HEK293 (cell line): ENCODE results near the gene ATP5F1D.

Experiments used
- REPIN1 ChIP-seq: fragments of 450-650 bp; formaldehyde crosslinking; IDR thresholded peaks from 2 replicates; pipeline ENCODE4 v1.5.1; 2017; ENCODE audit warnings: missing biosample characterization, missing genetic modification characterization, low read depth
- SETDB1 ChIP-seq: IDR thresholded peaks from one replicate; pipeline ENCODE4 v1.6.1; 2017; ENCODE audit warnings: mild to moderate bottlenecking, low read length, moderate library complexity, mixed read lengths; ENCODE audit not compliant: insufficient read length
- YY1 ChIP-seq: fragments of 450-650 bp; formaldehyde crosslinking; IDR thresholded peaks from 2 replicates; pipeline ENCODE4 v1.5.1; 2018; ENCODE audit warnings: missing biosample characterization, missing genetic modification characterization
- ZNF146 ChIP-seq: fragments of 450-650 bp; formaldehyde crosslinking; IDR thresholded peaks from 2 replicates; pipeline ENCODE4 v1.5.1; 2016; ENCODE audit warnings: missing biosample characterization, missing genetic modification characterization
- ZNF350 ChIP-seq: fragments of 450-650 bp; formaldehyde crosslinking; IDR thresholded peaks from 2 replicates; pipeline ENCODE4 v1.5.0; 2017; ENCODE audit warnings: missing biosample characterization, mild to moderate bottlenecking, missing genetic modification characterization
- ZNF677 ChIP-seq: fragments of 450-650 bp; IDR thresholded peaks from 2 replicates; pipeline ENCODE4 v1.5.0; 2018; ENCODE audit warnings: missing biosample characterization, mild to moderate bottlenecking, missing genetic modification characterization, moderate library complexity
- TF ChIP-seq, protein P1 (sequence below): sonication (generic); formaldehyde crosslinking; IDR thresholded peaks from 2 replicates; pipeline ENCODE4 v1.8.1; 2022; ENCODE audit warnings: mild to moderate bottlenecking, moderate library complexity, missing genetic modification reagents
- TF ChIP-seq, protein P2 (sequence below): fragments of 450-650 bp; formaldehyde crosslinking; IDR thresholded peaks from 2 replicates; pipeline ENCODE4 v1.5.1; 2016; ENCODE audit warnings: missing biosample characterization, missing genetic modification characterization
- TF ChIP-seq, protein P3 (sequence below): fragments of 450-650 bp; formaldehyde crosslinking; IDR thresholded peaks from 2 replicates; pipeline ENCODE4 v1.5.1; 2016; ENCODE audit warnings: missing biosample characterization, missing genetic modification characterization
- TF ChIP-seq, protein P4 (sequence below): fragments of 450-650 bp; formaldehyde crosslinking; IDR thresholded peaks from 2 replicates; pipeline ENCODE4 v1.5.1; 2016; ENCODE audit warnings: missing biosample characterization, missing genetic modification characterization
- TF ChIP-seq, protein P5 (sequence below): fragments of 450-650 bp; IDR thresholded peaks from 2 replicates; pipeline ENCODE4 v1.5.1; 2018; ENCODE audit warnings: missing biosample characterization, mild to moderate bottlenecking, missing genetic modification characterization

DNA sequence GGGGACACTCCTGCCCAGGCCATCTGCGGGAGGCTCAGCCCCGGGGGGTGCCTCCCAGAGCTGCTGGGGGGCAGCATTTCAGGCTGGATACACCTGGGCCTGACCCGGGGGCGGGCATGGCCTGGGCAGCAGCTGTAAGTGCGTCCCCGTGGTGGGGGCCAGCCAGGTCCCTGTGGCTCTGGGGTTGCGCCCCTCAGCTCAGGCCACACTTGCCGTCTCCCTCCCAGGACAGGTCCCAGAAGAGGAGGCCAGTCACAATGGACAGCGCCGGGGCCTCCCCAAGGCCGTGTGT, 15.4 kb upstream of the ATP5F1D start:
- TF ChIP-seq, protein P1, sequence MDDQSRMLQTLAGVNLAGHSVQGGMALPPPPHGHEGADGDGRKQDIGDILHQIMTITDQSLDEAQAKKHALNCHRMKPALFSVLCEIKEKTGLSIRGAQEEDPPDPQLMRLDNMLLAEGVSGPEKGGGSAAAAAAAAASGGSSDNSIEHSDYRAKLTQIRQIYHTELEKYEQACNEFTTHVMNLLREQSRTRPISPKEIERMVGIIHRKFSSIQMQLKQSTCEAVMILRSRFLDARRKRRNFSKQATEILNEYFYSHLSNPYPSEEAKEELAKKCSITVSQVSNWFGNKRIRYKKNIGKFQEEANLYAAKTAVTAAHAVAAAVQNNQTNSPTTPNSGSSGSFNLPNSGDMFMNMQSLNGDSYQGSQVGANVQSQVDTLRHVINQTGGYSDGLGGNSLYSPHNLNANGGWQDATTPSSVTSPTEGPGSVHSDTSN = no peak
- TF ChIP-seq, protein P2, sequence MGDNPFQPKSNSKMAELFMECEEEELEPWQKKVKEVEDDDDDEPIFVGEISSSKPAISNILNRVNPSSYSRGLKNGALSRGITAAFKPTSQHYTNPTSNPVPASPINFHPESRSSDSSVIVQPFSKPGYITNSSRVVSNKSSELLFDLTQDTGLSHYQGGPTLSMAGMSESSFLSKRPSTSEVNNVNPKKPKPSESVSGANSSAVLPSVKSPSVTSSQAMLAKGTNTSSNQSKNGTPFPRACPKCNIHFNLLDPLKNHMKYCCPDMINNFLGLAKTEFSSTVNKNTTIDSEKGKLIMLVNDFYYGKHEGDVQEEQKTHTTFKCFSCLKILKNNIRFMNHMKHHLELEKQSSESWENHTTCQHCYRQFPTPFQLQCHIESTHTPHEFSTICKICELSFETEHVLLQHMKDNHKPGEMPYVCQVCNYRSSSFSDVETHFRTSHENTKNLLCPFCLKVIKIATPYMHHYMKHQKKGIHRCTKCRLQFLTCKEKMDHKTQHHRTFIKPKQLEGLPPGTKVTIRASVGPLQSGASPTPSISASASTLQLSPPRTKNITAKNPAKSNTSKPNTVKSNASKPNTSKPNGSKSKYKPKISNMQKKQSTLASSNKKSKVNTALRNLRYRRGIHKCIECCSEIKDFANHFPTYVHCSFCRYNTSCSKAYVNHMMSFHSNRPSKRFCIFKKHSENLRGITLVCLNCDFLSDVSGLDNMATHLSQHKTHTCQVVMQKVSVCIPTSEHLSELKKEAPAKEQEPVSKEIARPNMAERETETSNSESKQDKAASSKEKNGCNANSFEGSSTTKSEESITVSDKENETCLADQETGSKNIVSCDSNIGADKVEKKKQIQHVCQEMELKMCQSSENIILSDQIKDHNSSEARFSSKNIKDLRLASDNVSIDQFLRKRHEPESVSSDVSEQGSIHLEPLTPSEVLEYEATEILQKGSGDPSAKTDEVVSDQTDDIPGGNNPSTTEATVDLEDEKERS = no peak
- TF ChIP-seq, protein P3, sequence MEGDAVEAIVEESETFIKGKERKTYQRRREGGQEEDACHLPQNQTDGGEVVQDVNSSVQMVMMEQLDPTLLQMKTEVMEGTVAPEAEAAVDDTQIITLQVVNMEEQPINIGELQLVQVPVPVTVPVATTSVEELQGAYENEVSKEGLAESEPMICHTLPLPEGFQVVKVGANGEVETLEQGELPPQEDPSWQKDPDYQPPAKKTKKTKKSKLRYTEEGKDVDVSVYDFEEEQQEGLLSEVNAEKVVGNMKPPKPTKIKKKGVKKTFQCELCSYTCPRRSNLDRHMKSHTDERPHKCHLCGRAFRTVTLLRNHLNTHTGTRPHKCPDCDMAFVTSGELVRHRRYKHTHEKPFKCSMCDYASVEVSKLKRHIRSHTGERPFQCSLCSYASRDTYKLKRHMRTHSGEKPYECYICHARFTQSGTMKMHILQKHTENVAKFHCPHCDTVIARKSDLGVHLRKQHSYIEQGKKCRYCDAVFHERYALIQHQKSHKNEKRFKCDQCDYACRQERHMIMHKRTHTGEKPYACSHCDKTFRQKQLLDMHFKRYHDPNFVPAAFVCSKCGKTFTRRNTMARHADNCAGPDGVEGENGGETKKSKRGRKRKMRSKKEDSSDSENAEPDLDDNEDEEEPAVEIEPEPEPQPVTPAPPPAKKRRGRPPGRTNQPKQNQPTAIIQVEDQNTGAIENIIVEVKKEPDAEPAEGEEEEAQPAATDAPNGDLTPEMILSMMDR (tag by site-specific recombination) = no peak
- TF ChIP-seq REPIN1 (tag by site-specific recombination) (no peak), ZNF677 (tag by site-specific recombination) (no peak), ZNF146 (tag by site-specific recombination) (no peak), YY1 (tag by site-specific recombination) (no peak), ZNF350 (tag by site-specific recombination) (no peak), SETDB1 (no peak)
- TF ChIP-seq, protein P4, sequence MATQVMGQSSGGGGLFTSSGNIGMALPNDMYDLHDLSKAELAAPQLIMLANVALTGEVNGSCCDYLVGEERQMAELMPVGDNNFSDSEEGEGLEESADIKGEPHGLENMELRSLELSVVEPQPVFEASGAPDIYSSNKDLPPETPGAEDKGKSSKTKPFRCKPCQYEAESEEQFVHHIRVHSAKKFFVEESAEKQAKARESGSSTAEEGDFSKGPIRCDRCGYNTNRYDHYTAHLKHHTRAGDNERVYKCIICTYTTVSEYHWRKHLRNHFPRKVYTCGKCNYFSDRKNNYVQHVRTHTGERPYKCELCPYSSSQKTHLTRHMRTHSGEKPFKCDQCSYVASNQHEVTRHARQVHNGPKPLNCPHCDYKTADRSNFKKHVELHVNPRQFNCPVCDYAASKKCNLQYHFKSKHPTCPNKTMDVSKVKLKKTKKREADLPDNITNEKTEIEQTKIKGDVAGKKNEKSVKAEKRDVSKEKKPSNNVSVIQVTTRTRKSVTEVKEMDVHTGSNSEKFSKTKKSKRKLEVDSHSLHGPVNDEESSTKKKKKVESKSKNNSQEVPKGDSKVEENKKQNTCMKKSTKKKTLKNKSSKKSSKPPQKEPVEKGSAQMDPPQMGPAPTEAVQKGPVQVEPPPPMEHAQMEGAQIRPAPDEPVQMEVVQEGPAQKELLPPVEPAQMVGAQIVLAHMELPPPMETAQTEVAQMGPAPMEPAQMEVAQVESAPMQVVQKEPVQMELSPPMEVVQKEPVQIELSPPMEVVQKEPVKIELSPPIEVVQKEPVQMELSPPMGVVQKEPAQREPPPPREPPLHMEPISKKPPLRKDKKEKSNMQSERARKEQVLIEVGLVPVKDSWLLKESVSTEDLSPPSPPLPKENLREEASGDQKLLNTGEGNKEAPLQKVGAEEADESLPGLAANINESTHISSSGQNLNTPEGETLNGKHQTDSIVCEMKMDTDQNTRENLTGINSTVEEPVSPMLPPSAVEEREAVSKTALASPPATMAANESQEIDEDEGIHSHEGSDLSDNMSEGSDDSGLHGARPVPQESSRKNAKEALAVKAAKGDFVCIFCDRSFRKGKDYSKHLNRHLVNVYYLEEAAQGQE (tag by site-specific recombination) = peak; percentile 37; the same call in 1 of the 2 replicates
- TF ChIP-seq, protein P5, sequence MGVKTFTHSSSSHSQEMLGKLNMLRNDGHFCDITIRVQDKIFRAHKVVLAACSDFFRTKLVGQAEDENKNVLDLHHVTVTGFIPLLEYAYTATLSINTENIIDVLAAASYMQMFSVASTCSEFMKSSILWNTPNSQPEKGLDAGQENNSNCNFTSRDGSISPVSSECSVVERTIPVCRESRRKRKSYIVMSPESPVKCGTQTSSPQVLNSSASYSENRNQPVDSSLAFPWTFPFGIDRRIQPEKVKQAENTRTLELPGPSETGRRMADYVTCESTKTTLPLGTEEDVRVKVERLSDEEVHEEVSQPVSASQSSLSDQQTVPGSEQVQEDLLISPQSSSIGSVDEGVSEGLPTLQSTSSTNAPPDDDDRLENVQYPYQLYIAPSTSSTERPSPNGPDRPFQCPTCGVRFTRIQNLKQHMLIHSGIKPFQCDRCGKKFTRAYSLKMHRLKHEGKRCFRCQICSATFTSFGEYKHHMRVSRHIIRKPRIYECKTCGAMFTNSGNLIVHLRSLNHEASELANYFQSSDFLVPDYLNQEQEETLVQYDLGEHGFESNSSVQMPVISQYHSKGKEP (tag by site-specific recombination) = no peak
